ENCODE data around the gene SRRM5. TPM values are rescaled to one million over a fixed set of nuclear protein-coding genes. Genes with fewer than 3 reads are reported as not detected.

SRRM5 gene
- total and polyA plus RNA-seq, 2 experiments from 2014 or later, result 0.08 TPM; not detected in 1

GRCh38 chr19:43644181-43644580 lies 32.3 kb downstream of the SRRM5 start:
- H3K79me2 ChIP-seq (replicated peaks; ENCODE audit: insufficient read depth), result no peaks in the 10 kb centered on the region
- no peaks in the 10 kb centered on the region for H3K9me2 ChIP-seq (ENCODE audit: insufficient read depth)
- H3K27me3 ChIP-seq (ENCODE audit: insufficient read depth), result peaks cover 28% of the 10 kb centered on the region
- Mint-ChIP-seq H3K27ac (no peak overlapping the region), H3K9me3 (peaks cover 28% of the 10 kb centered on the region), H3K4me1 (peaks cover 7% of the 10 kb centered on the region), H3K4me3 (no peak overlapping the region), H3K36me3 (ENCODE audit: low read depth) (peaks cover 41% of the 10 kb centered on the region), H3K27me3 (ENCODE audit: insufficient read depth, low read depth, poor library complexity) (peaks cover 34% of the 10 kb centered on the region)
- ATAC-seq, result no peak
- no peaks in the 10 kb centered on the region for H3K4me1 ChIP-seq (ENCODE audit: insufficient read depth)
- H3K4me2 ChIP-seq, result no peak overlapping the region
- no peak overlapping the region for H2AFZ ChIP-seq
- H3F3A ChIP-seq (replicated peaks; ENCODE audit: low read depth), result no peaks in the 10 kb centered on the region
- no peak for DNase-seq (ENCODE audit: low spot score)
- TF ChIP-seq NANOG (IDR thresholded peaks at IDR 0.05; ENCODE audit: borderline replicate concordance) (no peak), STAT1 (IDR thresholded peaks at IDR 0.05; ENCODE audit: unreplicated experiment) (no peak), EZH2 (IDR thresholded peaks at IDR 0.05; ENCODE audit: low read depth, unreplicated experiment) (no peak), ZNF331 (CRISPR knock-in tag; IDR thresholded peaks at IDR 0.05; ENCODE audit: low read depth) (no peak), CREB1 (CRISPR knock-in tag; IDR thresholded peaks at IDR 0.05; ENCODE audit: low read depth) (no peak), EZH2phosphoT487 (IDR thresholded peaks at IDR 0.05; ENCODE audit: unreplicated experiment) (no peak), JUNB (IDR thresholded peaks at IDR 0.05; ENCODE audit: unreplicated experiment) (no peak), POLR2AphosphoS5 (IDR thresholded peaks at IDR 0.05; ENCODE audit: low read depth) (no peak), ZNF462 (CRISPR knock-in tag; IDR thresholded peaks at IDR 0.05) (no peak), CTCF (conservative IDR thresholded peaks at IDR 0.05; ENCODE audit: low read depth in 2 of 2) (no peak), ZNF114 (CRISPR knock-in tag; IDR thresholded peaks at IDR 0.05) (no peak)
- TF ChIP-seq, protein P1, sequence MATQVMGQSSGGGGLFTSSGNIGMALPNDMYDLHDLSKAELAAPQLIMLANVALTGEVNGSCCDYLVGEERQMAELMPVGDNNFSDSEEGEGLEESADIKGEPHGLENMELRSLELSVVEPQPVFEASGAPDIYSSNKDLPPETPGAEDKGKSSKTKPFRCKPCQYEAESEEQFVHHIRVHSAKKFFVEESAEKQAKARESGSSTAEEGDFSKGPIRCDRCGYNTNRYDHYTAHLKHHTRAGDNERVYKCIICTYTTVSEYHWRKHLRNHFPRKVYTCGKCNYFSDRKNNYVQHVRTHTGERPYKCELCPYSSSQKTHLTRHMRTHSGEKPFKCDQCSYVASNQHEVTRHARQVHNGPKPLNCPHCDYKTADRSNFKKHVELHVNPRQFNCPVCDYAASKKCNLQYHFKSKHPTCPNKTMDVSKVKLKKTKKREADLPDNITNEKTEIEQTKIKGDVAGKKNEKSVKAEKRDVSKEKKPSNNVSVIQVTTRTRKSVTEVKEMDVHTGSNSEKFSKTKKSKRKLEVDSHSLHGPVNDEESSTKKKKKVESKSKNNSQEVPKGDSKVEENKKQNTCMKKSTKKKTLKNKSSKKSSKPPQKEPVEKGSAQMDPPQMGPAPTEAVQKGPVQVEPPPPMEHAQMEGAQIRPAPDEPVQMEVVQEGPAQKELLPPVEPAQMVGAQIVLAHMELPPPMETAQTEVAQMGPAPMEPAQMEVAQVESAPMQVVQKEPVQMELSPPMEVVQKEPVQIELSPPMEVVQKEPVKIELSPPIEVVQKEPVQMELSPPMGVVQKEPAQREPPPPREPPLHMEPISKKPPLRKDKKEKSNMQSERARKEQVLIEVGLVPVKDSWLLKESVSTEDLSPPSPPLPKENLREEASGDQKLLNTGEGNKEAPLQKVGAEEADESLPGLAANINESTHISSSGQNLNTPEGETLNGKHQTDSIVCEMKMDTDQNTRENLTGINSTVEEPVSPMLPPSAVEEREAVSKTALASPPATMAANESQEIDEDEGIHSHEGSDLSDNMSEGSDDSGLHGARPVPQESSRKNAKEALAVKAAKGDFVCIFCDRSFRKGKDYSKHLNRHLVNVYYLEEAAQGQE (IDR thresholded peaks at IDR 0.05; ENCODE audit: unreplicated experiment), result no peak
- TF ChIP-seq, protein P2, sequence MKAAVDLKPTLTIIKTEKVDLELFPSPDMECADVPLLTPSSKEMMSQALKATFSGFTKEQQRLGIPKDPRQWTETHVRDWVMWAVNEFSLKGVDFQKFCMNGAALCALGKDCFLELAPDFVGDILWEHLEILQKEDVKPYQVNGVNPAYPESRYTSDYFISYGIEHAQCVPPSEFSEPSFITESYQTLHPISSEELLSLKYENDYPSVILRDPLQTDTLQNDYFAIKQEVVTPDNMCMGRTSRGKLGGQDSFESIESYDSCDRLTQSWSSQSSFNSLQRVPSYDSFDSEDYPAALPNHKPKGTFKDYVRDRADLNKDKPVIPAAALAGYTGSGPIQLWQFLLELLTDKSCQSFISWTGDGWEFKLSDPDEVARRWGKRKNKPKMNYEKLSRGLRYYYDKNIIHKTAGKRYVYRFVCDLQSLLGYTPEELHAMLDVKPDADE (IDR thresholded peaks at IDR 0.05), result no peak
- no peak overlapping the region for H3K27ac ChIP-seq (ENCODE audit: low read depth)
- H4K20me1 ChIP-seq (replicated peaks; ENCODE audit: insufficient read depth), result 0 out of 2 replicates have a peak, but pooled peaks cover 4% of the 10 kb centered on the region
- no peak overlapping the region for H3K4me3 ChIP-seq
- H3K36me3 ChIP-seq (ENCODE audit: insufficient read depth), result no peaks in the 10 kb centered on the region; the same call in none of the 2 replicates
